ENCODE results near the gene PIGZ. TPM values are rescaled to one million over a fixed set of nuclear protein-coding genes. Genes with fewer than 3 reads are reported as not detected.
A peak's percentile ranks its signal among the peaks of the same experiment; 100 is the strongest.

The PIGZ gene
- total RNA-seq, 2 experiments from 2014 or later = 0.12 to 0.26 TPM

GRCh38 chr3:196932600-196932999 is 36.0 kb downstream of the PIGZ start:
- no peaks in the 10 kb centered on the region for H3K9me3 Mint-ChIP-seq
- intact Hi-C loops (cut with micrococcal nuclease) = no loop called here
- DNase-seq = no peak
- H3K27ac Mint-ChIP-seq = no peak overlapping the region
- H3K27me3 Mint-ChIP-seq (ENCODE audit: low read depth) = no peaks in the 10 kb centered on the region
- H3K4me1 Mint-ChIP-seq (ENCODE audit: low read depth) = peaks cover 4% of the 10 kb centered on the region
- peaks cover 41% of the 10 kb centered on the region for H3K36me3 Mint-ChIP-seq (ENCODE audit: low read depth)
- no peak overlapping the region for H3K4me3 Mint-ChIP-seq
- CTCF ChIA-PET = no interaction called here

GRCh38 chr3:196931828-196932587 is 36.6 kb downstream of the PIGZ start:
- Mint-ChIP-seq H3K36me3 (ENCODE audit: low read depth) (peaks cover 35% of the 10 kb centered on the region), H3K27me3 (ENCODE audit: low read depth) (no peaks in the 10 kb centered on the region), H3K9me3 (no peaks in the 10 kb centered on the region), H3K27ac (no peak overlapping the region), H3K4me3 (no peak overlapping the region), H3K4me1 (ENCODE audit: low read depth) (peaks cover 3% of the 10 kb centered on the region)
- intact Hi-C loops (cut with micrococcal nuclease) = no loop called here
- DNase-seq = no peak
- CTCF ChIA-PET = interaction anchor here (1.3 kb wide), 1 partner anchor 94 kb away, joined by 3 read pairs; no protein-coding TSS in a partner anchor

DNA sequence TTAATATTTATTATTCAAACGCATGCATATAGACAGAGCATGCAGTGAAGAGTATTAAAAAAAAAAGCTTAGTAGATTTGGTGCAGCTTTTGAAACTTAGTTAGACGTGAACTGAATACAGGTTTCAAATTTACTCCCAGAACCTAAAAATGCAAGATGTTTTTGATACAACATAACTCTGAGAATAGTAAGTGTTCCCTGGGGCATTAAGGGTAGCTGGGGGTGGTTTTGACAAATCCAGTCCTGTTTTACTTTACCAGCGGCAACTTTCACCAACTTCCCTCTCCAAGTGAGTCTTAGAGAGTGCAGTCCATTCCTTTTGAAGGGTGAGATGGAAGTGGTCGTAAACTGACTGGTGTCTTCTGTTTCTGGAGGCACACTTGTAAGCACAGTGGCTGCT is 37.5 kb downstream of the PIGZ start:
- H3K9me3 Mint-ChIP-seq = no peaks in the 10 kb centered on the region
- peaks cover 28% of the 10 kb centered on the region for H3K36me3 Mint-ChIP-seq (ENCODE audit: low read depth)

DNA sequence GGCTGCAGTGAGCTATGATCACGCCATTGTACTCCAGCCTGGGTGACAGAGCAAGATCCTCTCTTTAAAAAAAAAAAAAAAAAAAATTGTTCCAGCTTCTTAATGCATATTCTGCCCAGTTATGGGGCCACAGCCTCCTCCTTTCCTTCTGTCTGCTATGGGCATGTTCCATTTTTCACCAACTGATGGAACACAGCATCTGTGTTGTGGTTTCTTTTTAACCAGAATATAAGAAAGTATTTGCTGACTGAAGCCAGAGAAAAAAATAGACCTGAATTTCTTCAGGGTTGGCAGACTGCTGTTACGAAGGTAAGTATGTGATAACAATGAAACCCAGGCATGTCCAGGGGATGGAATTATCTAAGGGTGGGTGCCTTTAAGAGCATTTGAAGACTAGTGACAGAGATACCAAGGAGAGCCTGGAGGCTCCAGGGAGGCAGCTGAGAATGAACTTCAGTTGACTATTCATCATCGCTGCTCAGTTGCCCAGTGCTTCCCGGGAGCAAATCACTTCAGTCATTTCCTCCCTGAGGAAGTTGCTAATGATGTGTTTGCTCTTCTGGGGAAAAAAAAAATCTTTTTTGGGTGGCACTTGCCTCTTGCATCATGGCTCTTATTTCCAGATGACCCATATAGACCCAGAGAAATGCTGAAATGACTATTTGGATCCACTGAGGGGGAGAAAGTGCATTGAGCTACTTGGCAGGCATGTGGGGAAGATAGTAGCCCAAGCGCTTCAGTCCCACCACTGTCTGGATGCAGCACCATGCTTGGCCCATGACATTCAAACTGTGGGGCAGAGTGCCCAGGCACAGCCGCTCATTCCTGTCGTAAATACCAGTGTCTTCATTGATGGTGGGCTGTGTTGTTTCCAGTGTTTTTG is 40.8 kb downstream of the PIGZ start:
- H3K4me1 Mint-ChIP-seq (ENCODE audit: low read depth) = peaks cover 3% of the 10 kb centered on the region
- peak overlapping the region; percentile 44 for H3K27ac Mint-ChIP-seq
- DNase-seq = no peak
- intact Hi-C loops (cut with micrococcal nuclease) = no loop called here
- CTCF ChIA-PET = interaction anchor here (0.6 kb wide), 2 partner anchors 11 to 396 kb away, joined by 3 to 4 read pairs; no protein-coding TSS in a partner anchor
- H3K36me3 Mint-ChIP-seq (ENCODE audit: low read depth) = peaks cover 10% of the 10 kb centered on the region
- no peaks in the 10 kb centered on the region for H3K27me3 Mint-ChIP-seq (ENCODE audit: low read depth)
- H3K9me3 Mint-ChIP-seq = no peaks in the 10 kb centered on the region
- no peak overlapping the region for H3K4me3 Mint-ChIP-seq

More for the DNA sequence above, 37.5 kb downstream of the PIGZ start:
- no peak for DNase-seq
- intact Hi-C loops (cut with micrococcal nuclease) = no loop called here
- Mint-ChIP-seq H3K27me3 (ENCODE audit: low read depth) (no peaks in the 10 kb centered on the region), H3K4me1 (ENCODE audit: low read depth) (peaks cover 3% of the 10 kb centered on the region), H3K4me3 (no peak overlapping the region), H3K27ac (no peak overlapping the region)
- CTCF ChIA-PET = interaction anchor here (1.3 kb wide), 1 partner anchor 94 kb away, joined by 3 read pairs; no protein-coding TSS in a partner anchor

DNA sequence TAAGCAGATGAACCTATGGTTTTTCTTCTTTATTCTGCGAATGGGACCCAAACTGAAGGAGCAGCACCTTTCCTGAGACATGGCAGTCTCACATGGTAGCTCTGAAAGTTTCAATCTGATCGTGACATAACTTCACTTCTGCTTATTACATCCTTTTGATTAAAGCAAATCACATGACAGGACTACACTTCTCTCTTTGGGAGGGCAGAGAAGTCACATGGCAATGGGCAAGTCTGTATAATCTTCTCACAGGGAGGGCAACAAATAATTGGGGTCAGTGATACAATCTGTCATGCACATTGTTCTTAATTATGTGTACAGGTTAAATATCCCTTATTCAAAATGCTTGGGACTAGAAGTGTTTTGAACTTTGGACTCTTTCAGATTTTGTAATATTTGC is 47.9 kb downstream of the PIGZ start:
- Mint-ChIP-seq H3K4me1 (ENCODE audit: low read depth) (no peaks in the 10 kb centered on the region), H3K9me3 (no peaks in the 10 kb centered on the region), H3K36me3 (ENCODE audit: low read depth) (peaks cover 13% of the 10 kb centered on the region), H3K27me3 (ENCODE audit: low read depth) (no peaks in the 10 kb centered on the region), H3K4me3 (no peak overlapping the region), H3K27ac (no peak overlapping the region)
- CTCF ChIA-PET = interaction anchor here (0.9 kb wide), 1 partner anchor 84 kb away, joined by 3 read pairs; no protein-coding TSS in a partner anchor
- intact Hi-C loops (cut with micrococcal nuclease) = no loop called here
- DNase-seq = no peak

- CTCF ChIA-PET = interaction anchor here (0.7 kb wide), 1 partner anchor 652 kb away, joined by 3 read pairs; no protein-coding TSS in a partner anchor
- intact Hi-C loops (cut with micrococcal nuclease) = no loop called here
- no peaks in the 10 kb centered on the region for H3K9me3 Mint-ChIP-seq
- H3K36me3 Mint-ChIP-seq (ENCODE audit: low read depth) = peaks cover 29% of the 10 kb centered on the region
- no peak overlapping the region for H3K4me3 Mint-ChIP-seq
- H3K4me1 Mint-ChIP-seq (ENCODE audit: low read depth) = no peaks in the 10 kb centered on the region
- no peak overlapping the region for H3K27ac Mint-ChIP-seq
- no peaks in the 10 kb centered on the region for H3K27me3 Mint-ChIP-seq (ENCODE audit: low read depth)
- DNase-seq = no peak
Measured at GRCh38 chr3:196918968-196919367, 49.7 kb downstream of the PIGZ start.

GRCh38 chr3:196916995-196917394 is 51.6 kb downstream of the PIGZ start:
- peaks cover 30% of the 10 kb centered on the region for H3K36me3 Mint-ChIP-seq (ENCODE audit: low read depth)

DNA sequence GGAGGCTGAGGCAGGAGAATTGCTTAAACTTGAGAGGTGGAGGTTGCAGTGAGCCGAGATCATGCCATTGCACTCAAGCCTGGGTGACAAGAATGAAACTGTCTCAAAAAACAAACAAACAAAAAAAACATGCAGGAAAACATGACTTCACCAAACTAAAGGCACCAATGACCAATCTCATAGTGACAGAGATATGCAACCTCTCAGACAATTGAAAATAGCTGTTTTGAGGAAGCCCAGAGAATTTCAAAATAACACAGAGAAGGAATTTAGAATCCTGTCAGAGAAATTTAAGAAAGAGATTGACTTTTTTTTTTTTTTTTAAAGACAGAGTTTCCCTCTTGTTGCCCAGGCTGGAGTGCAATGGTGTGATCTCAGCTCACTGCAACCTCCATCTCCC is 52.4 kb downstream of the PIGZ start:
- no peak for DNase-seq
- peaks cover 30% of the 10 kb centered on the region for H3K36me3 Mint-ChIP-seq (ENCODE audit: low read depth)
- CTCF ChIA-PET = no interaction called here
- H3K27ac Mint-ChIP-seq = no peak overlapping the region
- H3K4me3 Mint-ChIP-seq = no peak overlapping the region
- intact Hi-C loops (cut with micrococcal nuclease) = no loop called here
- no peaks in the 10 kb centered on the region for H3K9me3 Mint-ChIP-seq
- H3K4me1 Mint-ChIP-seq (ENCODE audit: low read depth) = no peaks in the 10 kb centered on the region
- H3K27me3 Mint-ChIP-seq (ENCODE audit: low read depth) = no peaks in the 10 kb centered on the region

More at GRCh38 chr3:196916995-196917394, 51.6 kb downstream of the PIGZ start:
- no peaks in the 10 kb centered on the region for H3K9me3 Mint-ChIP-seq
- H3K27ac Mint-ChIP-seq = no peak overlapping the region
- no peak for DNase-seq
- no peaks in the 10 kb centered on the region for H3K27me3 Mint-ChIP-seq (ENCODE audit: low read depth)
- no peaks in the 10 kb centered on the region for H3K4me1 Mint-ChIP-seq (ENCODE audit: low read depth)
- intact Hi-C loops (cut with micrococcal nuclease) = no loop called here
- H3K4me3 Mint-ChIP-seq = no peak overlapping the region
- CTCF ChIA-PET = interaction anchor here (1.2 kb wide), 1 partner anchor 25 kb away, joined by 3 read pairs; the partner anchor contains the start of gene NCBP2

DNA sequence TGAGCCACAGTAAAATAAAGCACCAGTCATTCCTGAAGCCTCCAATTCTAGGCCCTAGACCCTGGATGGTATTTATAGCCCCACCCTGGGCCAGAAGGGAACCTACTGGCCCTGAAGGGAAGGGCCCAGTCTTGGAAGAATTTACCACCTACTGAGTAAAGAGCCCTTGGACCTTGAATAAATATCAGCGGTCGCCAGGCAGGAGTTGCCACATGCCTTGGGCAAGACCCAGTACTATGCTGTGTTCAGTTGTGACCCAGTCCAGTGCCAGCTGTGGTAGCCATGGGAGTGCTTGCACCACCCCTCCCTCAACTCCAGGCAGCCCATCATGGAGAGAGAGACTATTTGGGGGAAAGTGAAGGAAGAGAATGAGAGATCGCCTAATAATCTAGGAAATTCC is 53.3 kb downstream of the PIGZ start:
- Mint-ChIP-seq H3K27me3 (ENCODE audit: low read depth) (no peaks in the 10 kb centered on the region), H3K4me3 (no peak overlapping the region), H3K27ac (no peak overlapping the region), H3K36me3 (ENCODE audit: low read depth) (peaks cover 31% of the 10 kb centered on the region), H3K4me1 (ENCODE audit: low read depth) (no peaks in the 10 kb centered on the region), H3K9me3 (no peaks in the 10 kb centered on the region)
- CTCF ChIA-PET = no interaction called here
- no peak for DNase-seq
- intact Hi-C loops (cut with micrococcal nuclease) = no loop called here

DNA sequence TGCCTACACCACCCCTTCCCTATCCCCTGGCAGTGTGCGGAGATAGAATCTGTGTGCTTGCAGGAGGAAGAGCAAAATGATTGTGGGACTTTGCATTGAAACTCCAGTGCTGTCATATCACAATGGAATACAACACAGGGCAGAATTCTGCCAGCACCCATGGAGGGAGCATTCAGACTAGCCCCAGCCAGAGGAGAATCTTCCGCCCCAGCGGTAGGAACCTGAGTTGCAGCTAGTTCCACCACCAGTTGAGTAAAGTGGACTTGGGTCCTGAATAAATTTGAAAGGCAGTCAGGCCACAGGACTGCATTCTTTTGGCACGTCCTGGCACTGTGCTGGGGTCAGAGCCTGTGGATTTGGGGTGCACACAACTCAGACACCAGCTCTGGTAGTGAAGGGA is 53.8 kb downstream of the PIGZ start:
- H3K27me3 Mint-ChIP-seq (ENCODE audit: low read depth) = no peaks in the 10 kb centered on the region
- no peak overlapping the region for H3K4me3 Mint-ChIP-seq
- intact Hi-C loops (cut with micrococcal nuclease) = no loop called here
- CTCF ChIA-PET = no interaction called here
- peaks cover 31% of the 10 kb centered on the region for H3K36me3 Mint-ChIP-seq (ENCODE audit: low read depth)
- no peaks in the 10 kb centered on the region for H3K9me3 Mint-ChIP-seq
- H3K4me1 Mint-ChIP-seq (ENCODE audit: low read depth) = no peaks in the 10 kb centered on the region
- no peak for DNase-seq
- no peak overlapping the region for H3K27ac Mint-ChIP-seq

DNA sequence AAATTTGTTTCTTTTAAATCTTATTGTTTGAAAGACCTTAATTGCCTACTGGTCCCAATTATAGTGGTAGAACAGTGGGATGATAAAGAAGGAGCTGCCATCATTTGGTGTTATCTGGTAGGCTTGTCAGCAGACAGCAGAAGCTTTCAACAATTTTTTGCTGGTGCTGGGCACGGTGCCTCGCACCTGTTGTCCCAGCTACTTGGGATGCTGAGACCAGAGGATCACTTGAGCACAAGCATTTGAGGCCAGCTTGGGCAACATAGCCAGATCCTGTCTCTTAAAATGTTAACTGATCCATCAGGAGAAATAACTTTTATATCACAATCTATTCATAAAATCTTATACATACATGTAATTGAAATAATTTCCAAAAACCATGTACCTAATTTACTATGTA is 64.9 kb downstream of the PIGZ start:
- Mint-ChIP-seq H3K27me3 (ENCODE audit: low read depth) (no peaks in the 10 kb centered on the region), H3K9me3 (no peaks in the 10 kb centered on the region), H3K27ac (no peak overlapping the region), H3K4me1 (ENCODE audit: low read depth) (no peaks in the 10 kb centered on the region), H3K36me3 (ENCODE audit: low read depth) (peaks cover 30% of the 10 kb centered on the region), H3K4me3 (no peak overlapping the region)
- intact Hi-C loops (cut with micrococcal nuclease) = no loop called here
- no peak for DNase-seq
- CTCF ChIA-PET = interaction anchor here (0.7 kb wide), 1 partner anchor 533 kb away, joined by 3 read pairs; no protein-coding TSS in a partner anchor

DNA sequence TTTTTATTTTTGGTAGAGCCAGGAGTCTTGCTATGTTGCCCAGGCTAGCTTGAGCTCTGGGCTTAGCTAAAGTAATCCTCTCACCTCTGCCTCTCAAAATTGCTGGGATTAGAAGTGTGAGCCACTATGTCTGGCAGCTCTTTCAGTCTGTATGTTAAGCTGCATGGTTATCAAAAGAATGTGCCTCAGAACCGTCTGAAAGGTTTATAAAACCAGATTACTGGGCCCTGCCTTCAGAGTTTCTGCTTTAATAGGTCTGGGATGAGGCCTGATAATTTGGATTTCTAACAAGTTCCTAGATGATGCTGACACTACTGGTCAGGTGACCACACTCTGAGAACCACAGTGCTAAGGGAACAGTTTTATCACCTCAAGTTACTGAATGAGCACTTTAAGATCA is 66.3 kb downstream of the PIGZ start:
- CTCF ChIA-PET = interaction anchor here (1.1 kb wide), 1 partner anchor 65 kb away, joined by 3 read pairs; no protein-coding TSS in a partner anchor
- no peaks in the 10 kb centered on the region for H3K9me3 Mint-ChIP-seq

More for the DNA sequence above, 66.3 kb downstream of the PIGZ start:
- Mint-ChIP-seq H3K4me3 (no peak overlapping the region), H3K36me3 (ENCODE audit: low read depth) (peaks cover 24% of the 10 kb centered on the region), H3K27ac (no peak overlapping the region), H3K4me1 (ENCODE audit: low read depth) (no peaks in the 10 kb centered on the region), H3K27me3 (ENCODE audit: low read depth) (no peaks in the 10 kb centered on the region)
- intact Hi-C loops (cut with micrococcal nuclease) = no loop called here
- no peak for DNase-seq

Data from activated naive CD4-positive, alpha-beta T cell treated with anti-CD3 and anti-CD28 coated beads for 36 hours (primary cell).